ENCODE data around the gene HSD3B7.

DNA sequence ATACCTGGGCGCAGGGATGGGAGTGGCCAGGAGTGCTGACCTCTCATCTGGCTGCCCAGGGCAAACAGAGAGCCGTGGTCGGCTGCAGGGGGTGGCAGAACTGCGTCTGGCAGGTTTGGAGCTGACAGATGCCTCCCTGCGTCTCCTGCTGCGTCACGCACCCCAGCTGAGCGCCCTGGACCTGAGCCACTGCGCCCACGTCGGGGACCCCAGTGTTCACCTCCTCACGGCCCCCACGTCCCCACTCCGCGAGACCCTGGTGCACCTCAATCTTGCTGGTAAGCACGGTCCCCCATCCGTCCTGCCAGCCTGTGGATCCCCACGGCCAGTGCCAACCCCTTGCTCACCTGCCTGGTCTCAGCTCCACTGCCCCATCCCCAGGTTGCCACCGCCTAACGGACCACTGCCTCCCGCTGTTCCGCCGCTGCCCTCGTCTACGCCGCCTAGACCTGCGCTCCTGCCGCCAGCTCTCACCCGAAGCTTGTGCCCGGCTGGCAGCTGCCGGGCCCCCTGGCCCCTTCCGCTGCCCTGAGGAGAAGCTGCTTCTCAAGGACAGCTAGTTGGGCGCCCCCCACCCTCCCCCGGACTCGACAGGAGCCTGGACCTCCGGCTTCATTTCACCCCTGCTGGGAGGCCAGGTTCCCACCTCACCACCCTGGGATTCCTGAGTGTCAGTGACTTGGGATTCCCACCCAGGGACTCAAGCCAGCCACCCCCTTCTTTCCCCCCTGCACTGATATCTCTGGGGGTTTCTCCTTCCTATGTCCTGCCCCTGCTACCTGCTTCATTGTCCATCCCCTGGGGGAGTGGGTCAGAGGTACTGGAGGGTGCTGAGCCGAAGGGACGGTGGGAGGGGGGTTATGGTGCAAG lies 38.1 kb upstream of the HSD3B7 start:
- TF ChIP-seq, protein P1, sequence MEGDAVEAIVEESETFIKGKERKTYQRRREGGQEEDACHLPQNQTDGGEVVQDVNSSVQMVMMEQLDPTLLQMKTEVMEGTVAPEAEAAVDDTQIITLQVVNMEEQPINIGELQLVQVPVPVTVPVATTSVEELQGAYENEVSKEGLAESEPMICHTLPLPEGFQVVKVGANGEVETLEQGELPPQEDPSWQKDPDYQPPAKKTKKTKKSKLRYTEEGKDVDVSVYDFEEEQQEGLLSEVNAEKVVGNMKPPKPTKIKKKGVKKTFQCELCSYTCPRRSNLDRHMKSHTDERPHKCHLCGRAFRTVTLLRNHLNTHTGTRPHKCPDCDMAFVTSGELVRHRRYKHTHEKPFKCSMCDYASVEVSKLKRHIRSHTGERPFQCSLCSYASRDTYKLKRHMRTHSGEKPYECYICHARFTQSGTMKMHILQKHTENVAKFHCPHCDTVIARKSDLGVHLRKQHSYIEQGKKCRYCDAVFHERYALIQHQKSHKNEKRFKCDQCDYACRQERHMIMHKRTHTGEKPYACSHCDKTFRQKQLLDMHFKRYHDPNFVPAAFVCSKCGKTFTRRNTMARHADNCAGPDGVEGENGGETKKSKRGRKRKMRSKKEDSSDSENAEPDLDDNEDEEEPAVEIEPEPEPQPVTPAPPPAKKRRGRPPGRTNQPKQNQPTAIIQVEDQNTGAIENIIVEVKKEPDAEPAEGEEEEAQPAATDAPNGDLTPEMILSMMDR (optimal IDR thresholded peaks at IDR 0.05 in 1 of 3, IDR thresholded peaks at IDR 0.05 in 1 of 3, conservative IDR thresholded peaks at IDR 0.05 in 1 of 3; ENCODE audit: extremely low read depth in 1 of 3, insufficient read depth in 2 of 3, low read length in 3 of 3), result no peak
- TF ChIP-seq EZH2 (IDR thresholded peaks at IDR 0.05; ENCODE audit: low read length), result no peak
